ENCODE results near the gene TTC6. TPM values are rescaled to one million over a fixed set of nuclear protein-coding genes. Genes with fewer than 3 reads are reported as not detected.

The TTC6 gene
- polyA plus RNA-seq, 2 of the 4 experiments (the other 2 are of a cell fraction), result 0.41 to 1.7 TPM

DNA sequence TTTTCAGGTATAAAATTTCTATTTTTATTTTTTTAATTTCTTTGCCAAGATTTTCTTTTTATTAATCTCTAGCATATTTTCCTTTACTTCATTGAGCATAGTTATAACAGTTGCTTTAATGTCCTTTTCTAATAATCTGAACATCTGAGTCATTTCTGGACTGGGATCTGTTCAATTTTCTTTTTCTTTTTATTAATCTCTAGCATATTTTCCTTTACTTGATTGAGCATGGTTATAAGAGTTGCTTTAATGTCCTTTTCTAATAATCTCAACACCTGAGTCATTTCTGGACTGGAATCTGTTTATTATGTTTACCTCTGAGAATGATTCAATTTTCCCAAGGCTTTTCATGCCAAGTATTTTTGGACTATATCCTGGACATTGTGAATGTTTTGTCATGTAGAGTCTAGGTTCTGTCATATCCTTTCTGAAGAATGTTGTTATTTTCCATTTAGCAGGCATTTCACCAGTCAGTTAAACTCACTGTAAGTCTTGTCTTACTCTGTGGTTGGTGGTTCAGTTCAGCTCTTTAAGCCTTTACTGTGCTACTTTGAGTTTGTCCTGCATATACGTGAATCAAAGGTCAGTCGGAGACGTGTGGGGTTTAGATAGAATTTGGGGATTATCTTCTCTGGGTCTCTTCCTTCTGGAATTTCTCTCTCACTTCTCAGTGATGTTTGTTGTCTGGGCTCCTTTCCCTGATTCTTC is 20.3 kb downstream of the TTC6 start (continued):
- TF ChIP-seq, protein P1, sequence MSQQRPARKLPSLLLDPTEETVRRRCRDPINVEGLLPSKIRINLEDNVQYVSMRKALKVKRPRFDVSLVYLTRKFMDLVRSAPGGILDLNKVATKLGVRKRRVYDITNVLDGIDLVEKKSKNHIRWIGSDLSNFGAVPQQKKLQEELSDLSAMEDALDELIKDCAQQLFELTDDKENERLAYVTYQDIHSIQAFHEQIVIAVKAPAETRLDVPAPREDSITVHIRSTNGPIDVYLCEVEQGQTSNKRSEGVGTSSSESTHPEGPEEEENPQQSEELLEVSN (IDR thresholded peaks at IDR 0.05; ENCODE audit: borderline replicate concordance, low read depth), result no peak
- TF ChIP-seq CEBPB (IDR thresholded peaks at IDR 0.05) (no peak), TFCP2L1 (CRISPR knock-in tag; IDR thresholded peaks at IDR 0.05) (no peak), POLR2A (IDR thresholded peaks at IDR 0.05; ENCODE audit: low read length) (no peak)

DNA sequence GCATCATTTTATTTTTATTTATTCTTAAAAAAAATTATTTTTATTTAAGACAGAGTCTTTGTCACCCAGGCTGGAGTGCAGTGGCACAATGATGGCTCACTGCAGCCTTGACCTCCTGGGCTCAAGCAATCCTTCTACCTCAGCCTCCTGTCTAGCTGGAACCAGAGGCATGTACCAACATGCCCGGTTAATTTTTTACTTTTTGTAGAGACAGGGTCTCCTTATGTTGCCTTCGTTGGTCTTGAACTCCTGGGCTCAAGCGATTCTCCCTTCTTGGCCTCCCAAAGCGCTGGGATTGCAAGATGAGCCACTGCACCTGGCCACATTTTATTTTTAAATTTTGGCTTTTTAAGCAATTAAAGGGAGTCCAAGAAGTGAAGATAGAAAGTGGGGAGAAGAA is 21.4 kb downstream of the TTC6 start:
- H3K27ac ChIP-seq, result no peak overlapping the region
- no peak overlapping the region for H3K4me3 ChIP-seq
- ChIA-PET CTCF (interaction anchor here (1.4 kb wide), 1 partner anchor 23 kb away, joined by 6 read pairs; no protein-coding TSS in a partner anchor), POLR2A (no interaction called here)
- no peak overlapping the region for H3K4me2 ChIP-seq
- TF ChIP-seq RARB (CRISPR knock-in tag; IDR thresholded peaks at IDR 0.05) (no peak), HDAC2 (IDR thresholded peaks at IDR 0.05) (no peak), TFCP2L1 (CRISPR knock-in tag; IDR thresholded peaks at IDR 0.05) (no peak), ZSCAN20 (CRISPR knock-in tag; IDR thresholded peaks at IDR 0.05) (no peak), RFX5 (IDR thresholded peaks at IDR 0.05) (no peak), ZFP36 (IDR thresholded peaks at IDR 0.05; ENCODE audit: borderline replicate concordance, partially characterized antibody) (no peak), ESRRA (IDR thresholded peaks at IDR 0.05; ENCODE audit: borderline replicate concordance, low read length) (no peak), CBX2 (IDR thresholded peaks at IDR 0.05; ENCODE audit: borderline replicate concordance, low read depth) (no peak), MAFK (IDR thresholded peaks at IDR 0.05; ENCODE audit: partially characterized antibody) (no peak), EP300 (IDR thresholded peaks at IDR 0.05) (no peak)
- TF ChIP-seq, protein P2, sequence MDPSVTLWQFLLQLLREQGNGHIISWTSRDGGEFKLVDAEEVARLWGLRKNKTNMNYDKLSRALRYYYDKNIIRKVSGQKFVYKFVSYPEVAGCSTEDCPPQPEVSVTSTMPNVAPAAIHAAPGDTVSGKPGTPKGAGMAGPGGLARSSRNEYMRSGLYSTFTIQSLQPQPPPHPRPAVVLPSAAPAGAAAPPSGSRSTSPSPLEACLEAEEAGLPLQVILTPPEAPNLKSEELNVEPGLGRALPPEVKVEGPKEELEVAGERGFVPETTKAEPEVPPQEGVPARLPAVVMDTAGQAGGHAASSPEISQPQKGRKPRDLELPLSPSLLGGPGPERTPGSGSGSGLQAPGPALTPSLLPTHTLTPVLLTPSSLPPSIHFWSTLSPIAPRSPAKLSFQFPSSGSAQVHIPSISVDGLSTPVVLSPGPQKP (IDR thresholded peaks at IDR 0.05; ENCODE audit: low read depth, low read length), result no peak
- TF ChIP-seq, protein P3, sequence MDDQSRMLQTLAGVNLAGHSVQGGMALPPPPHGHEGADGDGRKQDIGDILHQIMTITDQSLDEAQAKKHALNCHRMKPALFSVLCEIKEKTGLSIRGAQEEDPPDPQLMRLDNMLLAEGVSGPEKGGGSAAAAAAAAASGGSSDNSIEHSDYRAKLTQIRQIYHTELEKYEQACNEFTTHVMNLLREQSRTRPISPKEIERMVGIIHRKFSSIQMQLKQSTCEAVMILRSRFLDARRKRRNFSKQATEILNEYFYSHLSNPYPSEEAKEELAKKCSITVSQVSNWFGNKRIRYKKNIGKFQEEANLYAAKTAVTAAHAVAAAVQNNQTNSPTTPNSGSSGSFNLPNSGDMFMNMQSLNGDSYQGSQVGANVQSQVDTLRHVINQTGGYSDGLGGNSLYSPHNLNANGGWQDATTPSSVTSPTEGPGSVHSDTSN (IDR thresholded peaks at IDR 0.05), result no peak
- WGBS (ENCODE audit: missing lambda C conversion rate), result 78% methylated on average over 4 of the region's 4 CpGs
- no peaks in the 10 kb centered on the region for H3K4me1 ChIP-seq
- H3K9me3 ChIP-seq, result peaks cover 26% of the 10 kb centered on the region
- FAIRE-seq, result no peak
- no peak for ATAC-seq
- no peak for DNase-seq (ENCODE audit: low read depth in 1 of 2, low spot score in 1 of 2)

DNA sequence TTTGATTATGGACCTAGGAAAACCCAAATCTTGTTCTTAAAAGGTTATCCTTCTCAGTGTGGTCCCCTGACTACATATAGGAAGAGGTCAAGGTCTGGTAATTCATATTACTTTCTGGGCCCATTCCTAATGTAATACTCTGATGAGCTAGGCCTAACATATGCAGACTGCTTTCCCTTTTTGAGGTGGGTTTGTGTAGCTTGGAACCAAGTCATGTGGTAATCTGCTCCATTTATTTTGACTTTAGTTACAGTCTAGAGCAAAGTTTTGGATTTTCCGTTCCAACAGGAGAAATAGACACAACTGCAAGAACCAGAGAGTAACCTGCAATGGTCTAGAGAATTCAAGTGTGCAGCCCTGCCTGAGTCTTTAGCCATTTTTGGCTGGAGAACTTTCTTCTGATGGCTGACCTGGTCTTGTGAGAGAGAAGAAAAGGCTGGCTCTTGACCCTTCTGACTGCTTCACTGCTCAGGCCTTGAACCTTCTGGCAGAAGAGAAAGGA is 22.5 kb downstream of the TTC6 start:
- Histone ChIP-seq H3K4me1 (no peaks in the 10 kb centered on the region), H3K27ac (no peak overlapping the region), H3K9me3 (peaks cover 26% of the 10 kb centered on the region), H3K4me3 (no peak overlapping the region), H3K4me2 (no peak overlapping the region)
- WGBS (ENCODE audit: missing lambda C conversion rate), result 91% methylated on average over 1 of the region's 1 CpG
- CTCF ChIA-PET, result interaction anchor here (1.2 to 1.4 kb wide), 2 partner anchors 21 to 24 kb away, joined by 3 to 6 read pairs; no protein-coding TSS in a partner anchor
- POLR2A ChIA-PET, result no interaction called here
- ATAC-seq, result no peak
- no peak for DNase-seq (ENCODE audit: low read depth in 1 of 2, low spot score in 1 of 2)
- TF ChIP-seq HEYL (CRISPR knock-in tag; IDR thresholded peaks at IDR 0.05) (no peak), HOXB13 (CRISPR knock-in tag; IDR thresholded peaks at IDR 0.05; ENCODE audit: low read depth) (no peak), TP53 (CRISPR knock-in tag; IDR thresholded peaks at IDR 0.05) (no peak), FOSL2 (IDR thresholded peaks at IDR 0.05) (no peak), FOSL2 (CRISPR knock-in tag; IDR thresholded peaks at IDR 0.05) (no peak), ZFP36 (IDR thresholded peaks at IDR 0.05; ENCODE audit: borderline replicate concordance, partially characterized antibody) (no peak), ZNF302 (CRISPR knock-in tag; IDR thresholded peaks at IDR 0.05) (no peak), KDM1A (IDR thresholded peaks at IDR 0.05; ENCODE audit: low read depth) (no peak)
- no peak for FAIRE-seq
